NCI-H2171 (cell line): ENCODE measurements around the gene VSIG8.
A peak's percentile ranks its signal among the peaks of the same experiment; 100 is the strongest.

Source experiments
- DNase-seq: peaks from one replicate; lab custom pipeline; 2025; lab: John Stamatoyannopoulos, UW

The VSIG8 gene

DNA sequence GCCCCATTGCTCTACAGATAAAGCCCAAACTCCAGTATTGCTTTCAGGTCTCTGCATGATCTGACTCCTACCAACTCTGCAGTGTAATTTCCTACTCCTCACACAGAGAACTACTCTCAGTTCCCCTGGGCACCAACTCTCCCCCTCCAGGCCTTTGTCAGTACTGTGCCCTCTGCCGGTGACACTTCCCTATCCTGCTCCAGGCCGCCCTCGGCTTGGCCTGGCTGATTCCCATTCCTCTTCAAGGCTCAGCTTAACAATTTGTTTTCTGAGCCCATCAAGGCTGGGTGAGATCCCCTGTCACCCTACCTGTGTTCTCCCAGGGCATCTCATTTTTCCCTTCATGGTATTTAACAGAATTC lies 33.2 kb downstream of the VSIG8 start:
- DNase-seq, result no peak

DNA sequence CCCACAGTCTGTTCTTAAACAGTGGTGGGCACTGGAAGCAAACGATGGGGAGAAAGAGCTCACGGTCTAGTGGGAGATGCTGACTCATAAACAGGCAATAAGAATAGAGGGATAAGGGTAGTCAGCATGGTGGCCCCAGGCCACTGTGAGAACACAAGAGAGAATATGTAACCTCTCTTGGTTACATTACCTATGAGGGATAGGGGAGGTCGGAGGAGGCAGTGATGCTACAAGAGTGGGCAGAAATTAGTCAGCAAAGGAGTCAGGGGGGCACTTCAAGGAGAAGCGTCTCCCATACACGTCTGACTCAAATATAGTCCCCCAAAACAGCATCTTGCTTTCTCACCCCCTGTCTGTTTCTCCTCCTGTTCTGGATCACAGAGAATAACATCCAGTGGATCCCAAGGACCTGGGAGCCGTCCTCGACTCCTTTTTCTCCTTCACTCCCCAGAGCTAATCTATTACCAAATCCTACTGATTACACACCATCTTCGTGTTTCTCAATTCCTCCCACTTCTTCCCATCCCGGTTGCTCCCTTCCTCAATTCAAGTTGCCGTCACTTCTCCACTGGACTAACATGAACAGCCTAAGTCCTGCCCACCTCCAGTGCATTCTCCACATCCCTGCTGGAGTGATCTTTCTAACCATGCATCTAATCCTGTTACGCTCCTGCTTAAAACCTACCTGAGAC lies 33.7 kb downstream of the VSIG8 start:
- DNase-seq, result no peak

DNA sequence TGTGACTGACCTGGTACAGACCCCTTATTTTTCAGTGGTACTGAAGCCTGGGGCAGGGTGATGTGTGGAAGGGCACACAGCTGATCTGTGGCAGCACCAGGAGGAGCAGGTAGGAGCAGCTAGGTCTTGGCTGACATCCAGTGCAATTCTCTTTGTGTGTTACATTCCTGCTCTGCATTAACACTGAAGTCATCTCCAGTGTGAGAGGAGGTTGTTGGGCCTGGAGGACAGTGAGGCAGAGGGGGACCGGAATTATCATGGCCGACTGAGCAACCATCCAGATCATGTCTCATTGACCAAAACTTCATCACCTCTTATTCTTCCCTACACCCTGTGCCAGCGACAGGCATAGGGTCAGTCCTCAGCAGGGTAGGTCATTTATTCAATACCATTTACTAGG lies 34.3 kb downstream of the VSIG8 start:
- DNase-seq, result no peak

GRCh38 chr1:159827549-159827948 lies 34.9 kb downstream of the VSIG8 start:
- no peak for DNase-seq

DNA sequence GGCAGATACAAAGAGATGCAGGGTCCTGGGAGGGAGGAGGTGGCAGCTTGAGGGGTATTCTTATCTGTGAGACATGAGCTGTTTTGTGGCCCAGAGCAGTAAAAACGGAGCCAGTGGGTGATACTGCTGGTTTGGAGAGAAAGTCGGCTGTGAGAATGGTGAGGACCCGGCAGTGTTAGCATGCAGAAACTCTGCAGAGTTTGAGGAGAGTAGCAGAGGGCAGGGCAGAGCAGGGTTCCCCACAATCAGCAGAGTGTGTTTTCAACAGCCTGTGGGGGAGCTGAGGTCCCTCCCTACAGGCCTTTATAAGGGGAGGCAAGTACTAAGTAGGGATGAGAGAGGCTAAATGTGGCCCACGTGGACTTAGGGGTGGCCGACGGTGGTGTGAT lies 35.4 kb downstream of the VSIG8 start:
- DNase-seq, result no peak

- DNase-seq, result no peak
Measured at GRCh38 chr1:159826441-159827101, 35.9 kb downstream of the VSIG8 start, which contains the start of gene SLAMF8. TSS of gene SLAMF8 (plus strand) at chr1:159826873. CDS start at chr1:159826899, 26 bp downstream.

DNA sequence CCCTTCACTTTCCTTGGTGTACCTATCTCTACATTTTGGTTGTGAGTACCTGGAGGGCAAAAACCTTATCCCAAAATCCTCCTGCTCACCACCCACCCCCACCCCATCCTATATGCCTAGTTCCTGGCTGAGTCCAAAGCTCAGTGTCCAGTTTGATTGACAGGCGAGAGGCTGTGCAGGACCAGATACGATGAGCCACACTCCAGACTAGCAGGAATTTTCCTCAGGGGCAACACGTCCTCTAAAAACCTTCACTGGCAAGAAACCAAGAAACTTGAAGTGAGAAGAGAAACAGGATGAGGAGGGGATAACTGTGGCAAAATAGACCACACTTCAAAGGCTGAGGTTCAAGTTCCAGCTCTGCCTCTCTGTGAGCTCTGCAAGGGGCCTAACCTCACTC lies 36.9 kb downstream of the VSIG8 start:
- no peak for DNase-seq

- peak; percentile 95 for DNase-seq
Measured at GRCh38 chr1:159823406-159823805, 39.1 kb downstream of the VSIG8 start.

GRCh38 chr1:159821171-159821867 lies 41.1 kb downstream of the VSIG8 start:
- peak; percentile 31 for DNase-seq

GRCh38 chr1:159817276-159818041 lies 45.0 kb downstream of the VSIG8 start:
- peak; percentile 66 for DNase-seq

DNA sequence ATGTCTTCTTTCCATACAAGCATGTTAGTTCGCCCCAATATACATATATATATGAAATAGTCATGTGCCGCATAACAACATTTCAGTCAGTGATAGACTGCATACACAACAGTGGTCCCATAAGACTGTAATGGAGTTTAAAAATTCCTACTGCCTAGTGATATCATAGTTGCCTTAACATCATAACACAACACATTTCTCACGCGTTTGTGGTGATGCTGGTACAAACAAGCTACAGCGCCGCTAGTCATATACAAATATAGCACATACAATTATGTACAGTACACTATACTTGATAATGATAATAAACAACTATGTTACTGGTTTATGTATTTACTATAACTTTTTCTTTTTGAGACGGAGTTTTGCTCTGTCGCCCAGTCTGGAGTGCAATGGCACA lies 46.5 kb downstream of the VSIG8 start:
- DNase-seq, result no peak

DNA sequence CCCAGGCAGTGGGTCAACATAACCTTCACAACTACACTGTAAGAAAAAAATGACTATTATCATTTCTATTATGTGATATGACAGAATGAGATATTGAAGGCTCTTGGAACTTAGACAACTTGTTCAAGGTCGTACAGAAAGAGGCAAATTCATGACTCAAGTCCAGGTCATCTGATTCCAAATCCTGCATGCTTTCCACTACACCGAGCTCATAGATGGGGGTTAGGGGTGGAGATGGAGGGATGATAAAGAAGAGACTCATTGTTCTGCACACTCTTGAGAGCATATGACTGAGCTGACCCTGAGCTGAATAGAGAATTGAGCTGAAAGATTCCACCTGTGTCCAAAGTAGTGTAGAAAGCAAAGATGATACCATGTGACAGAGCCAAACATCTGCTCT lies 57.5 kb downstream of the VSIG8 start:
- no peak for DNase-seq
